HepG2 (cell line): ENCODE measurements around the gene CNTNAP1. TPM values are rescaled to one million over a fixed set of nuclear protein-coding genes. Genes with fewer than 3 reads are reported as not detected.

ENCODE experiments used
- ARNT2 ChIP-seq: sonication (generic); formaldehyde crosslinking; IDR thresholded peaks from 2 replicates; pipeline ENCODE4 v1.8.0; 2022; ENCODE audit warnings: mild to moderate bottlenecking, low read depth, missing genetic modification reagents, moderate library complexity
- ATF7-NPFF ChIP-seq: sonication (generic); formaldehyde crosslinking; IDR thresholded peaks from 2 replicates; pipeline ENCODE4 v1.8.1; 2023; ENCODE audit warnings: mild to moderate bottlenecking, low read depth, missing genetic modification reagents, moderate library complexity
- CREM ChIP-seq, 2 experiments: sonication (generic) in 1 of 2; formaldehyde crosslinking in 1 of 2; IDR thresholded peaks; 2 replicates each; pipeline versions ENCODE4 v1.4.0 to v1.6.1; 2016 to 2020; ENCODE audit warnings: antibody characterized with exemption in 1 of 2, mild to moderate bottlenecking in 1 of 2, missing genetic modification reagents in 1 of 2
- ELF1 ChIP-seq: sonication (generic); formaldehyde crosslinking; IDR thresholded peaks from 2 replicates; pipeline ENCODE4 v1.4.0; 2020; ENCODE audit warnings: missing genetic modification reagents
- FUBP1 ChIP-seq: sonication (generic); formaldehyde crosslinking; IDR thresholded peaks from 2 replicates; pipeline ENCODE4 v1.5.1; 2020; ENCODE audit warnings: missing genetic modification reagents, mild to moderate bottlenecking, borderline replicate concordance
- HOXA7 ChIP-seq: sonication (generic); formaldehyde crosslinking; IDR thresholded peaks from 2 replicates; pipeline ENCODE4 v1.8.1; 2022; ENCODE audit warnings: mild to moderate bottlenecking, missing genetic modification reagents, moderate library complexity
- IKZF5 ChIP-seq: IDR thresholded peaks from 2 replicates; pipeline ENCODE4 v1.6.1; 2018; ENCODE audit warnings: missing genetic modification reagents, mild to moderate bottlenecking, missing compliant biosample characterization
- PLRG1 ChIP-seq: fragments of 450-650 bp; conservative IDR thresholded peaks from 2 replicates; pipeline ENCODE4 v1.6.1; 2016
- POLR2AphosphoS2 ChIP-seq: IDR thresholded peaks from 2 replicates; pipeline ENCODE4 v1.6.1; 2011; ENCODE audit warnings: low read depth, low read length, improper control_type of control experiment
- RERE ChIP-seq: IDR thresholded peaks from 2 replicates; pipeline ENCODE4 v1.6.1; 2016; ENCODE audit warnings: low read depth, missing genetic modification reagents, missing compliant biosample characterization
- RFX3 ChIP-seq: IDR thresholded peaks from 2 replicates; pipeline ENCODE4 v1.6.1; 2016; ENCODE audit warnings: missing biosample characterization, missing genetic modification reagents
- SNRNP70 ChIP-seq: fragments of 200-400 bp; formaldehyde crosslinking; IDR thresholded peaks from 2 replicates; pipeline ENCODE4 v1.6.1; 2017; ENCODE audit warnings: mild to moderate bottlenecking, low read depth, low read length, moderate library complexity
- SP2 ChIP-seq: sonication (generic); formaldehyde crosslinking; IDR thresholded peaks from 2 replicates; pipeline ENCODE4 v1.5.1; 2020; ENCODE audit warnings: mild to moderate bottlenecking, missing genetic modification reagents
- TMF1 ChIP-seq: sonication (generic); formaldehyde crosslinking; IDR thresholded peaks from 2 replicates; pipeline ENCODE4 v1.8.1; 2022; ENCODE audit warnings: low read depth, missing genetic modification reagents
- ZMAT5 ChIP-seq: sonication (generic); formaldehyde crosslinking; IDR thresholded peaks from 2 replicates; pipeline ENCODE4 v1.5.0; 2020; ENCODE audit warnings: mild to moderate bottlenecking, low read depth, missing genetic modification reagents, borderline replicate concordance
- ZNF275 ChIP-seq: sonication (generic); formaldehyde crosslinking; IDR thresholded peaks from 2 replicates; pipeline ENCODE4 v1.8.0; 2022; ENCODE audit warnings: missing genetic modification reagents, mild to moderate bottlenecking, inconsistent platforms, borderline replicate concordance
- ZNF333 ChIP-seq: sonication (generic); formaldehyde crosslinking; IDR thresholded peaks from 2 replicates; pipeline ENCODE4 v1.4.0; 2020; ENCODE audit warnings: mild to moderate bottlenecking, missing genetic modification reagents, borderline replicate concordance
- ZNF761 ChIP-seq: sonication (generic); formaldehyde crosslinking; conservative IDR thresholded peaks from 2 replicates; pipeline ENCODE4 v1.4.0; 2020; ENCODE audit warnings: mild to moderate bottlenecking, missing genetic modification reagents
- polyA plus RNA-seq, 8 experiments: library from polyadenylated mRNA; depleted of rRNA in 3 of 8; stranded (reverse) in 7 of 8; unstranded in 1 of 8; fragments of >200 nt; fragmentation: Illumina TruSeq in 4 of 8; extraction: Trizol in 4 of 8; gene quantifications; 2 replicates each; pipeline versions ENCODE4 v1.2.1 to v1.2.3, GENCODE V29; 2011 to 2016; ENCODE audit warnings: low read depth in 4 of 8, missing spikeins in 1 of 8, mixed read lengths in 1 of 8; ENCODE audit not compliant: insufficient read depth in 1 of 8
- total RNA-seq, 5 experiments: library from RNA; depleted of rRNA; stranded (reverse); fragments of >200 nt; fragmentation: Illumina TruSeq; extraction: Trizol; gene quantifications; 2 replicates each; pipeline ENCODE4 v1.2.3, GENCODE V29; 2016; ENCODE audit warnings: low read depth in 1 of 5

The CNTNAP1 gene
- total and polyA plus RNA-seq, 2 of the 13 experiments (the other 11 are each of a cell fraction or from before 2014, with no cell fraction given), result 4.5 to 7.7 TPM

- TF ChIP-seq ZNF275 (no peak), HOXA7 (CRISPR knock-in tag) (no peak), SP2 (CRISPR knock-in tag) (no peak), CREM (IDR thresholded peaks at IDR 0.05) (peak; percentile 42; the same call in 1 of the 2 replicates), CREM (CRISPR knock-in tag; IDR thresholded peaks at IDR 0.05) (no peak), RERE (CRISPR knock-in tag) (peak; percentile 52), ZNF333 (no peak), ZNF761 (CRISPR knock-in tag) (peak; percentile 42; the same call in 1 of the 2 replicates), ARNT2 (CRISPR knock-in tag) (peak; percentile 48; the same call in 1 of the 2 replicates), IKZF5 (CRISPR knock-in tag) (peak; percentile 43; the same call in 1 of the 2 replicates), ATF7-NPFF (CRISPR knock-in tag) (peak; percentile 11; the same call in 1 of the 2 replicates), TMF1 (peak; percentile 40; the same call in 1 of the 2 replicates), RFX3 (CRISPR knock-in tag) (no peak; the same call in 1 of the 2 replicates), PLRG1 (no peak), ZMAT5 (no peak), ELF1 (CRISPR knock-in tag) (peak; percentile 58; the same call in 1 of the 2 replicates), SNRNP70 (no peak), FUBP1 (CRISPR knock-in tag) (peak; percentile 68; the same call in 1 of the 2 replicates), POLR2AphosphoS2 (no peak)
Observed at GRCh38 chr17:42677921-42678781, 4.2 kb upstream of the CNTNAP1 start (continued).
